ENCODE measurements around the gene CDK10. TPM values are rescaled to one million over a fixed set of nuclear protein-coding genes. Genes with fewer than 3 reads are reported as not detected.

CDK10 gene
- total and polyA plus RNA-seq, 10 of the 15 experiments (the other 5 are each of a cell fraction or from before 2014, with no cell fraction given), result 1.5 to 58.7 (median 36.0) TPM

Other genes with a start within 250 kb of the CDK10 start
Only the 7 nearest of the 15 such genes appear.
- 22.5 and 23.4 TPM in 2 replicates for gene CPNE7, start 110.9 kb upstream of the CDK10 start, total RNA-seq (2014; rRNA removed)
- 13.1 and 13.5 TPM in 2 replicates for gene CPNE7, start 110.9 kb upstream of the CDK10 start, total RNA-seq (2014; rRNA removed; fragmentation: Illumina TruSeq; extraction: Trizol)
- 39.6 and 46.9 TPM in 2 replicates for gene CPNE7, start 110.9 kb upstream of the CDK10 start, total RNA-seq (2021)
- 6.1 and 7.4 TPM in 2 replicates for gene CPNE7, start 110.9 kb upstream of the CDK10 start, polyA plus RNA-seq (2011; rRNA removed)
- 16.5 and 17.5 TPM in 2 replicates for gene CPNE7, start 110.9 kb upstream of the CDK10 start, polyA plus RNA-seq (2014; fragmentation: Illumina TruSeq; extraction: Trizol)
- gene CPNE7, start 110.9 kb upstream of the CDK10 start, polyA plus RNA-seq (2014; fragmentation: Nextera tagmentation; extraction: Ambion mirVana), result 1 to 10 TPM in 1 of 2 experiments, under 1 TPM in 1; 0.29 to 1.1 TPM
- gene CPNE7, start 110.9 kb upstream of the CDK10 start, polyA plus RNA-seq (2014; rRNA removed), result 39.7 and 49.2 TPM in 2 replicates
- gene CPNE7, start 110.9 kb upstream of the CDK10 start, polyA plus RNA-seq (2016; fragmentation: Nextera tagmentation; extraction: Ambion mirVana), result 10 to 100 TPM; 17.6 to 19.7 TPM
- gene DPEP1, start 73.0 kb upstream of the CDK10 start, total RNA-seq (2014; rRNA removed), result not detected in 2 replicates
- not detected in 2 replicates for gene DPEP1, start 73.0 kb upstream of the CDK10 start, total RNA-seq (2014; rRNA removed; fragmentation: Illumina TruSeq; extraction: Trizol)
- gene DPEP1, start 73.0 kb upstream of the CDK10 start, total RNA-seq (2021), result not detected in 2 replicates
- gene DPEP1, start 73.0 kb upstream of the CDK10 start, polyA plus RNA-seq (2011; rRNA removed), result not detected in 2 replicates
- gene DPEP1, start 73.0 kb upstream of the CDK10 start, polyA plus RNA-seq (2014; fragmentation: Illumina TruSeq; extraction: Trizol), result not detected in 2 replicates
- gene DPEP1, start 73.0 kb upstream of the CDK10 start, polyA plus RNA-seq (2014; fragmentation: Nextera tagmentation; extraction: Ambion mirVana), result not detected
- not detected in 2 replicates for gene DPEP1, start 73.0 kb upstream of the CDK10 start, polyA plus RNA-seq (2014; rRNA removed)
- not detected for gene DPEP1, start 73.0 kb upstream of the CDK10 start, polyA plus RNA-seq (2016; fragmentation: Nextera tagmentation; extraction: Ambion mirVana)
- gene CHMP1A, start 29.0 kb upstream of the CDK10 start, total RNA-seq (2014; rRNA removed), result 59.0 and 67.8 TPM in 2 replicates
- gene CHMP1A, start 29.0 kb upstream of the CDK10 start, total RNA-seq (2014; rRNA removed; fragmentation: Illumina TruSeq; extraction: Trizol), result 36.3 and 41.5 TPM in 2 replicates
- 81.4 and 85.3 TPM in 2 replicates for gene CHMP1A, start 29.0 kb upstream of the CDK10 start, total RNA-seq (2021)
- 20.7 and 41.0 TPM in 2 replicates for gene CHMP1A, start 29.0 kb upstream of the CDK10 start, polyA plus RNA-seq (2011; rRNA removed)
- gene CHMP1A, start 29.0 kb upstream of the CDK10 start, polyA plus RNA-seq (2014; fragmentation: Illumina TruSeq; extraction: Trizol), result 12.3 and 36.2 TPM in 2 replicates
- gene CHMP1A, start 29.0 kb upstream of the CDK10 start, polyA plus RNA-seq (2014; fragmentation: Nextera tagmentation; extraction: Ambion mirVana), result 1 to 10 TPM; 1.0 to 3.8 TPM
- gene CHMP1A, start 29.0 kb upstream of the CDK10 start, polyA plus RNA-seq (2014; rRNA removed), result 82.8 and 97.4 TPM in 2 replicates
- gene CHMP1A, start 29.0 kb upstream of the CDK10 start, polyA plus RNA-seq (2016; fragmentation: Nextera tagmentation; extraction: Ambion mirVana), result 10 to 100 TPM; 81.2 to 86.7 TPM
- 5.1 and 6.9 TPM in 2 replicates for gene SPATA33, start 28.9 kb upstream of the CDK10 start, total RNA-seq (2014; rRNA removed)
- gene SPATA33, start 28.9 kb upstream of the CDK10 start, total RNA-seq (2014; rRNA removed; fragmentation: Illumina TruSeq; extraction: Trizol), result 5.6 and 7.1 TPM in 2 replicates
- gene SPATA33, start 28.9 kb upstream of the CDK10 start, total RNA-seq (2021), result 11.1 and 12.1 TPM in 2 replicates
- 2.4 and 3.4 TPM in 2 replicates for gene SPATA33, start 28.9 kb upstream of the CDK10 start, polyA plus RNA-seq (2011; rRNA removed)
- 4.9 and 8.3 TPM in 2 replicates for gene SPATA33, start 28.9 kb upstream of the CDK10 start, polyA plus RNA-seq (2014; fragmentation: Illumina TruSeq; extraction: Trizol)
- gene SPATA33, start 28.9 kb upstream of the CDK10 start, polyA plus RNA-seq (2014; fragmentation: Nextera tagmentation; extraction: Ambion mirVana), result 1 to 10 TPM; 1.1 to 2.9 TPM
- gene SPATA33, start 28.9 kb upstream of the CDK10 start, polyA plus RNA-seq (2014; rRNA removed), result 8.1 and 10.9 TPM in 2 replicates
- 10 to 100 TPM; 15.7 to 15.8 TPM for gene SPATA33, start 28.9 kb upstream of the CDK10 start, polyA plus RNA-seq (2016; fragmentation: Nextera tagmentation; extraction: Ambion mirVana)
- gene SPATA2L, start 15.0 kb downstream of the CDK10 start, total RNA-seq (2014; rRNA removed), result 4.9 and 6.9 TPM in 2 replicates
- 0.78 and 1.0 TPM in 2 replicates for gene SPATA2L, start 15.0 kb downstream of the CDK10 start, total RNA-seq (2014; rRNA removed; fragmentation: Illumina TruSeq; extraction: Trizol)
- 6.9 and 7.8 TPM in 2 replicates for gene SPATA2L, start 15.0 kb downstream of the CDK10 start, total RNA-seq (2021)
- gene SPATA2L, start 15.0 kb downstream of the CDK10 start, polyA plus RNA-seq (2011; rRNA removed), result 1.2 and 2.3 TPM in 2 replicates
- 0.24 TPM in 1 of 2 replicates, not detected in the other for gene SPATA2L, start 15.0 kb downstream of the CDK10 start, polyA plus RNA-seq (2014; fragmentation: Illumina TruSeq; extraction: Trizol)
- under 1 TPM in 1 of 2 experiments, not detected in 1; 0.20 TPM for gene SPATA2L, start 15.0 kb downstream of the CDK10 start, polyA plus RNA-seq (2014; fragmentation: Nextera tagmentation; extraction: Ambion mirVana)
- gene SPATA2L, start 15.0 kb downstream of the CDK10 start, polyA plus RNA-seq (2014; rRNA removed), result 4.7 and 6.0 TPM in 2 replicates
- gene SPATA2L, start 15.0 kb downstream of the CDK10 start, polyA plus RNA-seq (2016; fragmentation: Nextera tagmentation; extraction: Ambion mirVana), result 1 to 10 TPM; 3.9 to 5.9 TPM
- gene VPS9D1, start 34.2 kb downstream of the CDK10 start, total RNA-seq (2014; rRNA removed), result 1.2 and 1.4 TPM in 2 replicates
- gene VPS9D1, start 34.2 kb downstream of the CDK10 start, total RNA-seq (2014; rRNA removed; fragmentation: Illumina TruSeq; extraction: Trizol), result 0.64 and 1.0 TPM in 2 replicates
- 2.7 and 3.0 TPM in 2 replicates for gene VPS9D1, start 34.2 kb downstream of the CDK10 start, total RNA-seq (2021)
- gene VPS9D1, start 34.2 kb downstream of the CDK10 start, polyA plus RNA-seq (2011; rRNA removed), result 0.35 and 0.65 TPM in 2 replicates
- gene VPS9D1, start 34.2 kb downstream of the CDK10 start, polyA plus RNA-seq (2014; fragmentation: Illumina TruSeq; extraction: Trizol), result 0.06 and 1.0 TPM in 2 replicates
- 1 to 10 TPM in 1 of 2 experiments, under 1 TPM in 1; 0.85 to 1.1 TPM for gene VPS9D1, start 34.2 kb downstream of the CDK10 start, polyA plus RNA-seq (2014; fragmentation: Nextera tagmentation; extraction: Ambion mirVana)
- 2.8 and 4.2 TPM in 2 replicates for gene VPS9D1, start 34.2 kb downstream of the CDK10 start, polyA plus RNA-seq (2014; rRNA removed)
- 1 to 10 TPM; 1.0 to 1.5 TPM for gene VPS9D1, start 34.2 kb downstream of the CDK10 start, polyA plus RNA-seq (2016; fragmentation: Nextera tagmentation; extraction: Ambion mirVana)
- gene ZNF276, start 34.8 kb downstream of the CDK10 start, total RNA-seq (2014; rRNA removed), result 14.2 and 15.5 TPM in 2 replicates
- gene ZNF276, start 34.8 kb downstream of the CDK10 start, total RNA-seq (2014; rRNA removed; fragmentation: Illumina TruSeq; extraction: Trizol), result 6.8 and 11.6 TPM in 2 replicates
- gene ZNF276, start 34.8 kb downstream of the CDK10 start, total RNA-seq (2021), result 18.5 and 22.3 TPM in 2 replicates
- gene ZNF276, start 34.8 kb downstream of the CDK10 start, polyA plus RNA-seq (2011; rRNA removed), result 6.0 and 9.4 TPM in 2 replicates
- gene ZNF276, start 34.8 kb downstream of the CDK10 start, polyA plus RNA-seq (2014; fragmentation: Illumina TruSeq; extraction: Trizol), result 5.9 and 10.3 TPM in 2 replicates
- under 1 TPM; 0.27 to 0.93 TPM for gene ZNF276, start 34.8 kb downstream of the CDK10 start, polyA plus RNA-seq (2014; fragmentation: Nextera tagmentation; extraction: Ambion mirVana)
- 22.7 and 27.1 TPM in 2 replicates for gene ZNF276, start 34.8 kb downstream of the CDK10 start, polyA plus RNA-seq (2014; rRNA removed)
- gene ZNF276, start 34.8 kb downstream of the CDK10 start, polyA plus RNA-seq (2016; fragmentation: Nextera tagmentation; extraction: Ambion mirVana), result 1 to 10 TPM; 8.0 TPM